ENCODE data around the gene SLC6A19.

DNA sequence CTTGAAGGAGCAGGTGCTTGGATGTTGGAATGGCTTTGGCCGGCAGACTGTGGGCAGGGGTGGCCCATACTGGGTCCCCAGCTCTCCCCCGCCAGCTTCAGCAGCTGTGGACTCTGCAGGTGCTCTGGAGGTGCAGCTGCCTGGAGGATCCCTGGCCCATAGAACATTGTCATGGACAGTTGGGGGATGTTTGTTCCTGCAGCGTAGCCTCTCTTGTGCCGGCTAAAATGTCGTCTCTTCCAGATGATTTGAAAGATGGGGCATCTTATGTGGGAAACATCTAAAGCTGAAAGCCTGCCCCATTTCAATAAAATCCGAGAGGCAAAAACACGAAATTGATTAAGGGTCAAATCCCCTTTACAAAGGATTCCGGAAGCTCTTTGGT lies 13.5 kb upstream of the SLC6A19 start:
- TF ChIP-seq ZNF282 (IDR thresholded peaks at IDR 0.05; ENCODE audit: partially characterized antibody): no peak
- TF ChIP-seq ZNF660 (CRISPR knock-in tag; IDR thresholded peaks at IDR 0.05; ENCODE audit: borderline replicate concordance, low read depth): no peak
- no peak for TF ChIP-seq NFE2L1 (CRISPR knock-in tag; IDR thresholded peaks at IDR 0.05; ENCODE audit: borderline replicate concordance)
- no peak for TF ChIP-seq KDM1A (CRISPR knock-in tag; IDR thresholded peaks at IDR 0.05)
- TF ChIP-seq FOXK2 (IDR thresholded peaks at IDR 0.05): no peak
- no peak for TF ChIP-seq JUND (CRISPR knock-in tag; IDR thresholded peaks at IDR 0.05)
- TF ChIP-seq ZNF562 (CRISPR knock-in tag; IDR thresholded peaks at IDR 0.05; ENCODE audit: borderline replicate concordance): no peak
- TF ChIP-seq ZSCAN12 (CRISPR knock-in tag; IDR thresholded peaks at IDR 0.05): no peak
- TF ChIP-seq CEBPB (IDR thresholded peaks at IDR 0.05; ENCODE audit: borderline replicate concordance, low read depth, low read length): no peak

Measured in HepG2 (cell line).